GM23338 (cell line): Measurements from ENCODE around the gene RECQL. TPM values are rescaled to one million over a fixed set of nuclear protein-coding genes. Genes with fewer than 3 reads are reported as not detected.

ENCODE experiments used
- ATAC-seq: fragments of 200-7000 bp; cut with Tn5 transposase; 3 replicates; pipeline ENCODE4 v1.9.1; 2020
- DNase-seq: peaks from one replicate; pipeline ENCODE4 v3.0.0-alpha.2; 2015; ENCODE audit warnings: low spot score
- H2AFZ ChIP-seq: fragments of 200-600 bp; sonication (generic); 2 replicates; pipeline ENCODE4 v1.8.0; 2016; ENCODE audit warnings: antibody characterized with exemption, mild to moderate bottlenecking, moderate library complexity
- H3F3A ChIP-seq: fragments of 200-600 bp; sonication (generic); replicated peaks from 2 replicates; pipeline ENCODE4 v1.8.0; 2017; ENCODE audit warnings: antibody characterized with exemption, mixed run types, low read depth
- H3K27ac ChIP-seq: fragments of 200-600 bp; sonication (generic); 2 replicates; pipeline ENCODE4 v1.6.1; 2016; ENCODE audit warnings: low read depth
- H3K27me3 ChIP-seq: fragments of 200-600 bp; sonication (generic); 2 replicates; pipeline ENCODE4 v1.8.0; 2016; ENCODE audit warnings: mild to moderate bottlenecking, mixed run types, moderate library complexity; ENCODE audit not compliant: insufficient read depth
- H3K36me3 ChIP-seq: fragments of 200-600 bp; sonication (generic); 2 replicates; pipeline ENCODE4 v1.8.0; 2016; ENCODE audit warnings: mild to moderate bottlenecking; ENCODE audit not compliant: insufficient read depth
- H3K4me1 ChIP-seq: fragments of 200-600 bp; sonication (generic); 2 replicates; pipeline ENCODE4 v1.8.0; 2016; ENCODE audit warnings: mild to moderate bottlenecking, moderate library complexity; ENCODE audit not compliant: insufficient read depth
- H3K4me2 ChIP-seq: fragments of 200-600 bp; sonication (generic); 2 replicates; pipeline ENCODE4 v1.7.1; 2017; ENCODE audit warnings: mixed run types
- H3K4me3 ChIP-seq: fragments of 200-600 bp; sonication (generic); 2 replicates; pipeline ENCODE4 v1.6.1; 2016; ENCODE audit warnings: mixed run types
- H3K79me2 ChIP-seq: fragments of 200-600 bp; sonication (generic); replicated peaks from 2 replicates; pipeline ENCODE4 v1.8.0; 2017; ENCODE audit warnings: mild to moderate bottlenecking; ENCODE audit not compliant: insufficient read depth
- H3K9me2 ChIP-seq: fragments of 200-600 bp; sonication (generic); 2 replicates; pipeline ENCODE4 v1.8.0; 2017; ENCODE audit not compliant: insufficient read depth
- H4K20me1 ChIP-seq: fragments of 200-600 bp; sonication (generic); replicated peaks from 2 replicates; pipeline ENCODE4 v1.8.0; 2017; ENCODE audit warnings: mild to moderate bottlenecking; ENCODE audit not compliant: insufficient read depth
- H3K27ac Mint-ChIP-seq: 2 replicates; pipeline ENCODE4 v1.8.0; 2020; ENCODE audit warnings: inconsistent platforms, mild to moderate bottlenecking, moderate library complexity, mixed read lengths
- H3K27me3 Mint-ChIP-seq: 3 replicates; pipeline ENCODE4 v1.8.0; 2022; ENCODE audit warnings: low read depth, mild to moderate bottlenecking, moderate library complexity, mixed read lengths, inconsistent platforms; ENCODE audit not compliant: insufficient read depth, poor library complexity
- H3K36me3 Mint-ChIP-seq: 3 replicates; pipeline ENCODE4 v1.8.0; 2021; ENCODE audit warnings: low read depth, mild to moderate bottlenecking, inconsistent platforms, moderate library complexity, mixed read lengths
- H3K4me1 Mint-ChIP-seq: 3 replicates; pipeline ENCODE4 v1.8.0; 2020; ENCODE audit warnings: mild to moderate bottlenecking, inconsistent platforms, mixed read lengths
- H3K4me3 Mint-ChIP-seq: 3 replicates; pipeline ENCODE4 v1.8.0; 2021; ENCODE audit warnings: moderate library complexity, mild to moderate bottlenecking, inconsistent platforms, mixed read lengths
- H3K9me3 Mint-ChIP-seq: 3 replicates; pipeline ENCODE4 v1.8.0; 2020; ENCODE audit warnings: moderate library complexity, mild to moderate bottlenecking, inconsistent platforms, mixed read lengths
- CTCF ChIP-seq, 2 experiments: fragments of 200-600 bp in 1 of 2; sonication (generic) in 1 of 2; conservative IDR thresholded peaks; 2 replicates each; pipeline versions ENCODE4 v1.5.1 to v1.6.1; 2016 to 2017; ENCODE audit warnings: antibody characterized with exemption in 2 of 2, low read depth in 2 of 2, mild to moderate bottlenecking in 2 of 2, moderate library complexity in 1 of 2
- ETS1 ChIP-seq: IDR thresholded peaks from 2 replicates; pipeline ENCODE4 v1.6.1; 2016; ENCODE audit warnings: antibody characterized with exemption
- EZH2 ChIP-seq: fragments of 200-600 bp; sonication (generic); IDR thresholded peaks from one replicate; pipeline ENCODE4 v1.8.0; 2017; ENCODE audit warnings: antibody characterized with exemption, mild to moderate bottlenecking, low read depth; ENCODE audit not compliant: unreplicated experiment
- EZH2phosphoT487 ChIP-seq: fragments of 200-600 bp; sonication (generic); IDR thresholded peaks from one replicate; pipeline ENCODE4 v1.8.1; 2018; ENCODE audit warnings: antibody characterized with exemption; ENCODE audit not compliant: unreplicated experiment
- POLR2AphosphoS5 ChIP-seq: IDR thresholded peaks from 2 replicates; pipeline ENCODE4 v1.6.1; 2016; ENCODE audit warnings: antibody characterized with exemption, low read depth
- STAT1 ChIP-seq: IDR thresholded peaks from one replicate; pipeline ENCODE4 v1.6.1; 2016; ENCODE audit warnings: antibody characterized with exemption; ENCODE audit not compliant: unreplicated experiment
- ZNF462 ChIP-seq: fragments of 250-450 bp; sonication (Bioruptor Pico); IDR thresholded peaks from 2 replicates; pipeline ENCODE4 v1.5.0; 2020; ENCODE audit warnings: mild to moderate bottlenecking, moderate library complexity
- polyA plus RNA-seq: library from polyadenylated mRNA; unstranded; fragments of >200 nt; fragmentation: Nextera tagmentation; extraction: Ambion mirVana; gene quantifications from 2 replicates; pipeline ENCODE4 v1.2.1, GENCODE V29; 2016
- total RNA-seq: library from RNA; depleted of rRNA; stranded (reverse); fragments of >200 nt; shearing (Covaris generic); gene quantifications from 2 replicates; pipeline ENCODE4 v1.2.3, GENCODE V29; 2014

Gene RECQL
- total and polyA plus RNA-seq, 2 experiments from 2014 or later, result 17.4 to 47.2 TPM

GRCh38 chr12:21438643-21439042 is 62.8 kb downstream of the RECQL start (continued):
- no peak for TF ChIP-seq ZNF462

- DNase-seq (no peak), ATAC-seq (no peak)
- Histone ChIP-seq H3F3A (no peaks in the 10 kb centered on the region), H2AFZ (no peak overlapping the region), H3K4me3 (no peak overlapping the region), H3K36me3 (no peaks in the 10 kb centered on the region), H3K9me2 (no peaks in the 10 kb centered on the region), H3K27me3 (no peaks in the 10 kb centered on the region), H3K4me2 (no peak overlapping the region), H3K4me1 (peaks cover 4% of the 10 kb centered on the region; the same call in 1 of the 2 replicates), H3K27ac (no peak overlapping the region), H3K79me2 (no peaks in the 10 kb centered on the region), H4K20me1 (no peaks in the 10 kb centered on the region)
- H3K4me1 Mint-ChIP-seq, result peaks cover 9% of the 10 kb centered on the region; the same call in 2 of the 3 replicates
- no peaks in the 10 kb centered on the region; the same call in 2 of the 3 replicates for H3K36me3 Mint-ChIP-seq
- no peaks in the 10 kb centered on the region for H3K9me3 Mint-ChIP-seq
- H3K27me3 Mint-ChIP-seq, result peaks cover 2% of the 10 kb centered on the region
- H3K27ac Mint-ChIP-seq, result no peak overlapping the region
- no peak overlapping the region for H3K4me3 Mint-ChIP-seq
- no peak for TF ChIP-seq CTCF (conservative IDR thresholded peaks at IDR 0.05; ENCODE audit: low read depth in 2 of 2)
- TF ChIP-seq STAT1, result no peak
- no peak for TF ChIP-seq EZH2phosphoT487
- TF ChIP-seq ETS1, result no peak
- TF ChIP-seq ZNF462, result no peak
- no peak for TF ChIP-seq POLR2AphosphoS5
- TF ChIP-seq EZH2, result no peak
These were observed 66.7 kb downstream of the RECQL start for GRCh38 chr12:21434699-21435098.
